ENCODE results near the gene CDH15.

The CDH15 gene

GRCh38 chr16:89210165-89210903 is 38.8 kb downstream of the CDH15 start:
- no peaks in the 10 kb centered on the region for H3K36me3 ChIP-seq (ENCODE audit: control insufficient read depth, insufficient read depth, low read length)
- no peaks in the 10 kb centered on the region for H3K27me3 ChIP-seq (replicated peaks; ENCODE audit: control insufficient read depth, insufficient read depth, low read length)
- no peak overlapping the region for H3K4me3 ChIP-seq (replicated peaks; ENCODE audit: low read depth, low read length)
- no peak for TF ChIP-seq CTCF (IDR thresholded peaks at IDR 0.05; ENCODE audit: insufficient read depth, low read length, poor library complexity, severe bottlenecking)
- DNase-seq (ENCODE audit: extremely low read depth, insufficient read length) = no peak

GRCh38 chr16:89210904-89211515 is 39.5 kb downstream of the CDH15 start:
- no peak for DNase-seq (ENCODE audit: extremely low read depth, insufficient read length)

GRCh38 chr16:89216315-89217137 is 45.0 kb downstream of the CDH15 start:
- Histone ChIP-seq H3K36me3 (ENCODE audit: control insufficient read depth, insufficient read depth, low read length) (peaks cover under 1% of the 10 kb centered on the region), H3K27me3 (replicated peaks; ENCODE audit: control insufficient read depth, insufficient read depth, low read length) (no peaks in the 10 kb centered on the region), H3K4me3 (replicated peaks; ENCODE audit: low read depth, low read length) (peak overlapping the region; percentile 90)
- TF ChIP-seq CTCF (IDR thresholded peaks at IDR 0.05; ENCODE audit: insufficient read depth, low read length, poor library complexity, severe bottlenecking) = peak; percentile 69
- DNase-seq (ENCODE audit: extremely low read depth, insufficient read length) = no peak

More at GRCh38 chr16:89210904-89211515, 39.5 kb downstream of the CDH15 start:
- Histone ChIP-seq H3K36me3 (ENCODE audit: control insufficient read depth, insufficient read depth, low read length) (no peaks in the 10 kb centered on the region), H3K4me3 (replicated peaks; ENCODE audit: low read depth, low read length) (no peak overlapping the region), H3K27me3 (replicated peaks; ENCODE audit: control insufficient read depth, insufficient read depth, low read length) (no peaks in the 10 kb centered on the region)
- TF ChIP-seq CTCF (IDR thresholded peaks at IDR 0.05; ENCODE audit: insufficient read depth, low read length, poor library complexity, severe bottlenecking) = no peak

DNA sequence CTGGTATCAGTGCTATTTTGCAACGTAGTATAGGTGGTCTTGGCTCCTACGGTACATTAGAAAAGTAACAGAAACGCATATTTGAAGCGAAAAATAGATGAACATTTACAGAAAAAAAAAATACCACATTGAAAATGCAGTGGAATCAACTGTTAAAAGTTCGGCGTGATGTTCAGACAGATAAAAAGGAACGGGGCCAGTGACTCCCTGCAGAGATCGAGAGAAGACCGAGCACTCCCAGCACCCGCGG is 45.5 kb downstream of the CDH15 start:
- TF ChIP-seq CTCF (IDR thresholded peaks at IDR 0.05; ENCODE audit: insufficient read depth, low read length, poor library complexity, severe bottlenecking) = no peak
- Histone ChIP-seq H3K27me3 (replicated peaks; ENCODE audit: control insufficient read depth, insufficient read depth, low read length) (no peaks in the 10 kb centered on the region), H3K4me3 (replicated peaks; ENCODE audit: low read depth, low read length) (peak overlapping the region; percentile 90), H3K36me3 (ENCODE audit: control insufficient read depth, insufficient read depth, low read length) (peaks cover 2% of the 10 kb centered on the region)
- DNase-seq (ENCODE audit: extremely low read depth, insufficient read length) = no peak

DNA sequence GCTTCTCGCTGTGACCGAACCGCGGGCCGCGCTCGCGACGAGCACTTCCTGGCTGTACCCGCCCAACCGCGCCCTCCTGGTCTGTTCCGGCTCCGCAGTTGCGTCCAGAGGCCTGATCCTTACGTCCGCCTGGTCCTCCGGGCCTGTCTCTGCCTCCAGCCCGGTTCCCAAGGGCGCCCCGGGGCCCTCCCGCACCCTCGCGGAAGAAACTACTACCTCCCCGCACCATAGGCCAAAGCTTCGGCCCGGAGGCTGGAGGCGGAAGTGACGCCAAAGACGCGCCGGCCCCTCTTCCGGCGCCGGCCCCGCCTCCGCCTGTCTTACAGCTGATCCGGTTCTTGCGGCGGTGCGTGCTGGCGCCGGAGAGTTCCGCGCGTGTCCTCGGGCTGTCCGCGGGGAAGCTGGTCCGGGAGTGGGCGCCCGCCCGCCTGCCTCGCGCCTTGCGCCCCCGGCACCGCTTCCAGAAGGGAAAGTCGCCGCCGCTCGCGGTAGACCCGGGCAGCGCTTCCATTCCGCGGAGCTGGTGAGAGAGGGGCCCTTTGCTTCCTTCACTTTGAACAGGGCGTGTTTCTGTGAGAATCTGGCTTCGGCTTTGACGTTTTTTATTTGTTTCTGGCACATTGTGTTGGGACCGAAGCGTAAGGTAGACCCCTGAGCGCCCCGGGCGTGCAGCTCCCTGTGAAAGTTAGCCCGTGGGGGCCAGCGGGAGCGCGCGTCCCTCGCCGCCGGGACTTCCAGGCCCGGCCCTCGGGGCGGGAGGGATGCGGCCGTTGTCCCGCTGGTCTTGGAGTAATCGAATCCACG is 46.0 kb downstream of the CDH15 start, which contains the start of gene ZNF778:
TSS of gene ZNF778 (plus strand) at position 316 of the 804 bp plus-strand sequence. CDS start 3,425 bp downstream, outside the sequence.
- H3K27me3 ChIP-seq (replicated peaks; ENCODE audit: control insufficient read depth, insufficient read depth, low read length) = no peaks in the 10 kb centered on the region
- H3K4me3 ChIP-seq (replicated peaks; ENCODE audit: low read depth, low read length) = peak within 1 kb of the TSS; percentile 90
- DNase-seq (ENCODE audit: extremely low read depth, insufficient read length) = peak; percentile 89
- no peak for TF ChIP-seq CTCF (IDR thresholded peaks at IDR 0.05; ENCODE audit: insufficient read depth, low read length, poor library complexity, severe bottlenecking)
- peaks cover 2% of the 10 kb centered on the region for H3K36me3 ChIP-seq (ENCODE audit: control insufficient read depth, insufficient read depth, low read length)
